Colonic mucosa (tissue), 4 donors: ENCODE results near the gene NUBP2. TPM values are rescaled to one million over a fixed set of nuclear protein-coding genes. Genes with fewer than 3 reads are reported as not detected.
A peak's percentile ranks its signal among the peaks of the same experiment; 100 is the strongest.

Experiments
- DNase-seq: peaks from one replicate; pipeline ENCODE4 v3.0.0-alpha.2; 2020
- H3K27ac ChIP-seq: fragments of 200-600 bp; one replicate; pipeline ENCODE4 v1.8.0; 2021
- H3K27me3 ChIP-seq: fragments of 200-600 bp; one replicate; pipeline ENCODE4 v1.8.0; 2021
- H3K36me3 ChIP-seq: fragments of 200-600 bp; one replicate; pipeline ENCODE4 v1.8.0; 2021
- H3K4me1 ChIP-seq: fragments of 200-600 bp; one replicate; pipeline ENCODE4 v1.8.0; 2021; ENCODE audit warnings: mild to moderate bottlenecking
- H3K4me3 ChIP-seq: fragments of 200-600 bp; one replicate; pipeline ENCODE4 v1.8.0; 2021
- H3K9ac ChIP-seq, 2 donors: one replicate each; pipeline ENCODE4 v1.7.0; 2013; ENCODE audit warnings: control low read depth in 2 of 2, low read depth in 2 of 2, low read length in 2 of 2
- H3K9me3 ChIP-seq: fragments of 200-600 bp; one replicate; pipeline ENCODE4 v1.8.0; 2021
- intact Hi-C: fragments of 100-400 bp; cut with DNase I; formaldehyde crosslinking; loops from one replicate; pipeline ENCODE4 v1.14.1; 2022
- total RNA-seq, 2 donors: library from RNA; stranded (reverse); fragmentation: NEBNext Ultra II Directional in 1 of 2; extraction: Animal tissue kit (Norgen Biotek cat#: 25700) in 1 of 2; gene quantifications; one replicate each; pipeline ENCODE4 v1.2.1, GENCODE V29; 2021
- TF ChIP-seq, protein P1 (sequence below): fragments of 200-600 bp; IDR thresholded peaks from one replicate; pipeline ENCODE4 v1.8.0; 2022; ENCODE audit warnings: antibody characterized with exemption, mild to moderate bottlenecking
- donor health status: healthy.
- donor health status: DM: no; HTN: no; CAD: no.
- donor health status: DM: no; HTN: no; CAD: no.

The NUBP2 gene
- total RNA-seq, 2 donors from 2014 or later, result 30.0 to 72.8 TPM

- intact Hi-C loops, result no loop called here
- DNase-seq, result no peak
- no peak overlapping the region for H3K9ac ChIP-seq
- no peaks in the 10 kb centered on the region for H3K9me3 ChIP-seq
- no peaks in the 10 kb centered on the region for H3K27me3 ChIP-seq
- TF ChIP-seq, protein P1, sequence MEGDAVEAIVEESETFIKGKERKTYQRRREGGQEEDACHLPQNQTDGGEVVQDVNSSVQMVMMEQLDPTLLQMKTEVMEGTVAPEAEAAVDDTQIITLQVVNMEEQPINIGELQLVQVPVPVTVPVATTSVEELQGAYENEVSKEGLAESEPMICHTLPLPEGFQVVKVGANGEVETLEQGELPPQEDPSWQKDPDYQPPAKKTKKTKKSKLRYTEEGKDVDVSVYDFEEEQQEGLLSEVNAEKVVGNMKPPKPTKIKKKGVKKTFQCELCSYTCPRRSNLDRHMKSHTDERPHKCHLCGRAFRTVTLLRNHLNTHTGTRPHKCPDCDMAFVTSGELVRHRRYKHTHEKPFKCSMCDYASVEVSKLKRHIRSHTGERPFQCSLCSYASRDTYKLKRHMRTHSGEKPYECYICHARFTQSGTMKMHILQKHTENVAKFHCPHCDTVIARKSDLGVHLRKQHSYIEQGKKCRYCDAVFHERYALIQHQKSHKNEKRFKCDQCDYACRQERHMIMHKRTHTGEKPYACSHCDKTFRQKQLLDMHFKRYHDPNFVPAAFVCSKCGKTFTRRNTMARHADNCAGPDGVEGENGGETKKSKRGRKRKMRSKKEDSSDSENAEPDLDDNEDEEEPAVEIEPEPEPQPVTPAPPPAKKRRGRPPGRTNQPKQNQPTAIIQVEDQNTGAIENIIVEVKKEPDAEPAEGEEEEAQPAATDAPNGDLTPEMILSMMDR, result no peak
- H3K27ac ChIP-seq, result no peak overlapping the region
- H3K36me3 ChIP-seq, result no peaks in the 10 kb centered on the region
- no peak overlapping the region for H3K4me3 ChIP-seq
- H3K4me1 ChIP-seq, result no peaks in the 10 kb centered on the region
Measured at GRCh38 chr16:1752853-1753252, 29.9 kb upstream of the NUBP2 start.

- no peaks in the 10 kb centered on the region for H3K9me3 ChIP-seq
- TF ChIP-seq, protein P1, result no peak
- no peaks in the 10 kb centered on the region for H3K36me3 ChIP-seq
- H3K4me1 ChIP-seq, result peaks cover 5% of the 10 kb centered on the region
- DNase-seq, result no peak
- H3K27ac ChIP-seq, result no peak overlapping the region
- H3K9ac ChIP-seq, result no peak overlapping the region
- no peaks in the 10 kb centered on the region for H3K27me3 ChIP-seq
- no peak overlapping the region for H3K4me3 ChIP-seq
- intact Hi-C loops, result no loop called here
Measured at GRCh38 chr16:1754204-1754603, 28.6 kb upstream of the NUBP2 start.

DNA sequence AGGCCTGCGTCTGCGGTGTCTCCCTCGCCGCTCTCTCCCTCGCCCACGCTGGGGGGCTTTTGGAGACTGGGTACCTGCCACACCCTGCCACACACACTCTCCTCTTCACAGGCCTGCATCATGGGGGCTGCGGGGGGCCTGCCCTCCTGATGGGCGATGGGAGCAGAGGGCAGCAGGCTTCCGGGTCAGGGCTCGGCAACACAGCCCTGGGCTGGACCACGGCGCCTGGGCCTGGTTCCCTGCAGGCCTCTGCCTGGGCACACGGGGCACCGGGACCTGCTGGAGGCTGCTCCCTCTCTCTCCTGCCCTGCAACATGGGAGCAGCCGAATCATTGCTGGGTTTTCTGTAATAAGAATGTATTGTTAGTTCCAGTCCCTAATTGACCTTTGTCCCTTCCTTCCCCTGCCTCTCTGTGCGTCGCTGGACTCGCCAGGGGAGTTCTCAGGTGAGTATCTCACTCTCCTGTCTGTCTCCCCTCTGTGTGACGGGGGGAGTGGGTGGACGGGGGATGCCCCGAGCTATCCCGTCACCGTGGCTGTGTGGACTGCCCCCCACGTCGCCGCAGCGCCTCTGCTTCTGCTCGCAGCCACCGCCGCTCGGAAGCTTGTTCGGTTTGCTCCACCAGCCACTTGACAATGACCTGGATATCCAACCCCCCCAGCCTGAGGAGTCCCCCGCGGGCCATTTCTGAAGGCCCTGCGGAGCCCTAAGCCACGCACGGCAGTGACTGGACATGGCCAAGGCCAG lies 24.9 kb upstream of the NUBP2 start:
- H3K36me3 ChIP-seq, result no peaks in the 10 kb centered on the region
- H3K4me3 ChIP-seq, result no peak overlapping the region
- H3K9me3 ChIP-seq, result no peaks in the 10 kb centered on the region
- H3K27ac ChIP-seq, result peak overlapping the region; percentile 92
- peak overlapping the region; percentile 69 to 70 for H3K9ac ChIP-seq
- DNase-seq, result peak; percentile 73
- TF ChIP-seq, protein P1, result no peak
- peaks cover 5% of the 10 kb centered on the region for H3K4me1 ChIP-seq
- H3K27me3 ChIP-seq, result no peaks in the 10 kb centered on the region
- intact Hi-C loops, result no loop called here

- Histone ChIP-seq H3K4me3 (no peak overlapping the region), H3K9ac (peak overlapping the region in 1 of 2 donors; percentile 70), H3K9me3 (no peaks in the 10 kb centered on the region), H3K27ac (no peak overlapping the region), H3K36me3 (no peaks in the 10 kb centered on the region), H3K4me1 (peaks cover 5% of the 10 kb centered on the region), H3K27me3 (no peaks in the 10 kb centered on the region)
- TF ChIP-seq, protein P1, result no peak
- DNase-seq, result no peak
- intact Hi-C loops, result no loop called here
Measured at GRCh38 chr16:1758923-1759322, 23.8 kb upstream of the NUBP2 start.

DNA sequence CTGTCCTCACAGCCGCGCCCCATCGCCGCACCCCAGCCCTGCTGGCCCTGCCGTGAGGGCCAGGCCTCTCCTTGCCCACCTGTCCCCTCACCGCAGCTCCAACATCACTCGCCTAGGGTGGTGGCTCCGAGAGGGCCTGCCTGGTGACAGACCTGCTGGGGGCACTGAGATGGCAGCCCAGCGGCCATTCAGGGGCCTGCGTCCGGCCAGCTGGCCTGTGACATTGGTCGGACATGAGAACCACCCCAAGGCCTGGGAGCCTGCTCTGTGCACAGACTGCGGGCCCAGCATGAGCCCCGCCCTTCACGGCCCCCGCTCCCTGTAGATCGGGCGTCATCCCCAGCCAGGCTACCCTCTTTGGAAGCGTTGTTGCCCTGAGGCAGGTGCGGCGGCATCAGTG lies 23.2 kb upstream of the NUBP2 start:
- H3K27ac ChIP-seq, result no peak overlapping the region
- H3K4me3 ChIP-seq, result no peak overlapping the region
- DNase-seq, result no peak
- peaks cover 5% of the 10 kb centered on the region for H3K4me1 ChIP-seq
- H3K27me3 ChIP-seq, result no peaks in the 10 kb centered on the region
- intact Hi-C loops, result no loop called here
- H3K9me3 ChIP-seq, result no peaks in the 10 kb centered on the region
- TF ChIP-seq, protein P1, result no peak
- no peak overlapping the region for H3K9ac ChIP-seq
- H3K36me3 ChIP-seq, result peaks cover 2% of the 10 kb centered on the region
